PC-9 (cell line): Measurements from ENCODE around the gene HTT-AS. TPM values are rescaled to one million over a fixed set of nuclear protein-coding genes. Genes with fewer than 3 reads are reported as not detected.
A peak's percentile ranks its signal among the peaks of the same experiment; 100 is the strongest.

Source experiments
- Bru-seq: library from RNA; stranded (reverse); fragments of 400-500 nt; gene quantifications from one replicate; lab custom pipeline; 2021; lab: Mats Ljungman, UMichigan
- BruChase-seq, 2 experiments: library from RNA; stranded (reverse); fragments of 400-500 nt; gene quantifications; one replicate each; lab custom pipeline; 2021; lab: Mats Ljungman, UMichigan
- BruUV-seq: library from RNA; stranded (reverse); fragments of 400-500 nt; replicated peaks from 2 replicates; lab custom pipeline; 2021; lab: Mats Ljungman, UMichigan
- CTCF ChIA-PET: fragments of 300-600 bp; sonication (Branson Sonifier 250); formaldehyde crosslinking; loops from one replicate; lab custom pipeline; 2022; ENCODE audit warnings: antibody characterized with exemption; lab: Charles Lee
- POLR2A ChIA-PET: fragments of 300-600 bp; sonication (Branson Sonifier 250); formaldehyde crosslinking; loops from one replicate; lab custom pipeline; 2022; ENCODE audit warnings: antibody characterized with exemption; ENCODE audit not compliant: unreplicated experiment; lab: Charles Lee
- DNase-seq, 2 experiments: peaks; one replicate each; pipeline versions ENCODE4 v3.0.0 to v3.0.0-alpha.2; 2015 to 2022; ENCODE audit warnings: mixed read lengths in 1 of 2
- H2AFZ ChIP-seq: fragments of 200-600 bp; sonication (generic); 2 replicates; pipeline ENCODE4 v1.8.1; 2017; ENCODE audit warnings: antibody characterized with exemption
- H3F3A ChIP-seq: fragments of 200-600 bp; sonication (generic); 2 replicates; pipeline ENCODE4 v1.8.1; 2017; ENCODE audit warnings: antibody characterized with exemption, mild to moderate bottlenecking, low read depth; ENCODE audit not compliant: insufficient read depth
- H3K27ac ChIP-seq: fragments of 200-600 bp; sonication (generic); 2 replicates; pipeline ENCODE4 v1.6.1; 2016; ENCODE audit warnings: mixed run types
- H3K27me3 ChIP-seq: fragments of 200-600 bp; sonication (generic); 2 replicates; pipeline ENCODE4 v1.6.1; 2016; ENCODE audit warnings: low read depth, mixed run types; ENCODE audit not compliant: insufficient read depth
- H3K36me3 ChIP-seq: fragments of 200-600 bp; sonication (generic); 2 replicates; pipeline ENCODE4 v1.6.1; 2016; ENCODE audit warnings: low read depth, mixed run types
- H3K4me1 ChIP-seq: fragments of 200-600 bp; sonication (generic); replicated peaks from 2 replicates; pipeline ENCODE4 v1.6.1; 2016; ENCODE audit warnings: mixed run types; ENCODE audit not compliant: insufficient read depth
- H3K4me2 ChIP-seq: fragments of 200-600 bp; sonication (generic); 2 replicates; pipeline ENCODE4 v1.6.1; 2017; ENCODE audit warnings: mixed run types
- H3K4me3 ChIP-seq: fragments of 200-600 bp; sonication (generic); 2 replicates; pipeline ENCODE4 v1.6.1; 2016; ENCODE audit warnings: mixed run types
- H3K79me2 ChIP-seq: fragments of 200-600 bp; sonication (generic); 2 replicates; pipeline ENCODE4 v1.6.1; 2017; ENCODE audit warnings: low read depth, mixed run types
- H3K9me2 ChIP-seq: fragments of 200-600 bp; sonication (generic); 2 replicates; pipeline ENCODE4 v1.8.1; 2017; ENCODE audit warnings: mild to moderate bottlenecking; ENCODE audit not compliant: insufficient read depth
- H3K9me3 ChIP-seq: fragments of 200-600 bp; sonication (generic); 2 replicates; pipeline ENCODE4 v1.8.1; 2016; ENCODE audit warnings: low read depth; ENCODE audit not compliant: insufficient read depth
- H4K20me1 ChIP-seq: fragments of 200-600 bp; sonication (generic); 2 replicates; pipeline ENCODE4 v1.8.1; 2017; ENCODE audit not compliant: insufficient read depth
- EZH2 ChIP-seq: fragments of 200-600 bp; sonication (generic); IDR thresholded peaks from 2 replicates; pipeline ENCODE4 v1.8.0; 2017; ENCODE audit warnings: antibody characterized with exemption, low read depth
- intact Hi-C: fragments of 100-400 bp; cut with micrococcal nuclease; formaldehyde crosslinking; loops from one replicate; pipeline ENCODE4 v1.10.0; 2022; ENCODE audit not compliant: unreplicated experiment
- long read RNA-seq: library from polyadenylated mRNA; stranded (forward); transcript quantifications from one replicate; pipeline ENCODE4 v2.0.0, GENCODE V29; 2022
- total RNA-seq: library from RNA; stranded (reverse); gene quantifications from 2 replicates; pipeline ENCODE4 v1.2.3, GENCODE V29; 2021
- TF ChIP-seq, protein P1 (sequence below): fragments of 200-600 bp; sonication (generic); conservative IDR thresholded peaks from 2 replicates; pipeline ENCODE4 v1.6.1; 2017; ENCODE audit warnings: mixed run types, antibody characterized with exemption, mild to moderate bottlenecking, moderate library complexity

The HTT-AS gene
- not detected in 2 replicates for total RNA-seq
- percentile 27 among the genes with signal in this experiment for Bru-seq, nascent RNA
- percentile 33 among the genes with signal in this experiment for BruChase-seq, experiment 1, labeled RNA remaining after a 2-hour chase
- BruChase-seq, experiment 2, labeled RNA remaining after a 6-hour chase = percentile 29 among the genes with signal in this experiment
- long read RNA-seq = 0 reads

DNA sequence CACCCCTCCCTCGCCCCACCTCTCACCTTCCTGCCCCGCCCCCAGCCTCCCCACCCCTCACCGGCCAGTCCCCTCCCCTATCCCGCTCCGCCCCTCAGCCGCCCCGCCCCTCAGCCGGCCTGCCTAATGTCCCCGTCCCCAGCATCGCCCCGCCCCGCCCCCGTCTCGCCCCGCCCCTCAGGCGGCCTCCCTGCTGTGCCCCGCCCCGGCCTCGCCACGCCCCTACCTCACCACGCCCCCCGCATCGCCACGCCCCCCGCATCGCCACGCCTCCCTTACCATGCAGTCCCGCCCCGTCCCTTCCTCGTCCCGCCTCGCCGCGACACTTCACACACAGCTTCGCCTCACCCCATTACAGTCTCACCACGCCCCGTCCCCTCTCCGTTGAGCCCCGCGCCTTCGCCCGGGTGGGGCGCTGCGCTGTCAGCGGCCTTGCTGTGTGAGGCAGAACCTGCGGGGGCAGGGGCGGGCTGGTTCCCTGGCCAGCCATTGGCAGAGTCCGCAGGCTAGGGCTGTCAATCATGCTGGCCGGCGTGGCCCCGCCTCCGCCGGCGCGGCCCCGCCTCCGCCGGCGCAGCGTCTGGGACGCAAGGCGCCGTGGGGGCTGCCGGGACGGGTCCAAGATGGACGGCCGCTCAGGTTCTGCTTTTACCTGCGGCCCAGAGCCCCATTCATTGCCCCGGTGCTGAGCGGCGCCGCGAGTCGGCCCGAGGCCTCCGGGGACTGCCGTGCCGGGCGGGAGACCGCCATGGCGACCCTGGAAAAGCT, at the start of gene HTT-AS, which contains the start of gene HTT:
TSS of gene HTT-AS (minus strand) at position 461 of the 768 bp plus-strand sequence.
TSS of gene HTT (plus strand) at position 604 of the 768 bp plus-strand sequence. CDS start at position 749, 145 bp downstream.
- H3K4me2 ChIP-seq = peak within 1 kb of the TSS; percentile 90
- intact Hi-C loops = loop anchor here (1.0 to 5.0 kb wide), 2 partner anchors 11 to 883 kb away; no protein-coding TSS in a partner anchor
- no peak for TF ChIP-seq EZH2
- TF ChIP-seq, protein P1, sequence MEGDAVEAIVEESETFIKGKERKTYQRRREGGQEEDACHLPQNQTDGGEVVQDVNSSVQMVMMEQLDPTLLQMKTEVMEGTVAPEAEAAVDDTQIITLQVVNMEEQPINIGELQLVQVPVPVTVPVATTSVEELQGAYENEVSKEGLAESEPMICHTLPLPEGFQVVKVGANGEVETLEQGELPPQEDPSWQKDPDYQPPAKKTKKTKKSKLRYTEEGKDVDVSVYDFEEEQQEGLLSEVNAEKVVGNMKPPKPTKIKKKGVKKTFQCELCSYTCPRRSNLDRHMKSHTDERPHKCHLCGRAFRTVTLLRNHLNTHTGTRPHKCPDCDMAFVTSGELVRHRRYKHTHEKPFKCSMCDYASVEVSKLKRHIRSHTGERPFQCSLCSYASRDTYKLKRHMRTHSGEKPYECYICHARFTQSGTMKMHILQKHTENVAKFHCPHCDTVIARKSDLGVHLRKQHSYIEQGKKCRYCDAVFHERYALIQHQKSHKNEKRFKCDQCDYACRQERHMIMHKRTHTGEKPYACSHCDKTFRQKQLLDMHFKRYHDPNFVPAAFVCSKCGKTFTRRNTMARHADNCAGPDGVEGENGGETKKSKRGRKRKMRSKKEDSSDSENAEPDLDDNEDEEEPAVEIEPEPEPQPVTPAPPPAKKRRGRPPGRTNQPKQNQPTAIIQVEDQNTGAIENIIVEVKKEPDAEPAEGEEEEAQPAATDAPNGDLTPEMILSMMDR = no peak
- ChIA-PET POLR2A (interaction anchor here (0.5 to 0.6 kb wide), 2 partner anchors 39 to 307 kb away, joined by 7 to 16 read pairs; no protein-coding TSS in a partner anchor), CTCF (no interaction called here)
- BruUV-seq = no TSS peak
- H3K4me1 ChIP-seq = peaks cover 9% of the 10 kb centered on the region
- no peaks in the 10 kb centered on the region; the same call in 1 of the 2 replicates for H4K20me1 ChIP-seq
- H3K4me3 ChIP-seq = peak within 1 kb of the TSS; percentile 87
- H3K9me3 ChIP-seq = no peaks in the 10 kb centered on the region
- no peaks in the 10 kb centered on the region for H3K36me3 ChIP-seq
- peak; percentile 80 to 94 for DNase-seq
- no peaks in the 10 kb centered on the region for H3K27me3 ChIP-seq
- no peaks in the 10 kb centered on the region for H3K9me2 ChIP-seq
- peaks cover 38% of the 10 kb centered on the region for H3K79me2 ChIP-seq
- no peaks in the 10 kb centered on the region for H3F3A ChIP-seq
- H2AFZ ChIP-seq = peak within 1 kb of the TSS; percentile 94
- peak within 1 kb of the TSS; percentile 63 for H3K27ac ChIP-seq

DNA sequence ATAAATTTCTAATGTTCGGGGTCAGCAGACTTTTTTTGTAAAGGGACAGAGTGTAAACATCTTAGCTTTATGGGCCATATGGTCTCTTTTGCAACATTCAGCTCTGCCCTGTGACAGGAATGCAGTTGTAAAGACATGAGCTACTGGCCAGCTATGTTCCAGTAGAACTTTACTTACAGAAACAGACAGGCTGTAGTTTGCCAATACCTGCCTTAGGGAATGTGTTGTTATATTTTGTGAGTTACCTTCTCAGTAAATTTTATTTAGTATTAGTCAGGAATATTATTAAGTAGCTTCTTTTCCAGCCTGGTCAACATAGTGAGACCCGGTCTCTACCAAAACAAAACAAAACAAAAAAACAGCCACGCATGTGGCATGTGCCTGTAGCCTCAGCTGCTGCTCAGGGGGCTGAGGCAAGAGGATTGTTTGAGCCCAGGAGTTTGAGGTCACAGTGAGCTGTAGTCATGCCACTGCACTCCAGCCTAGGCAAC, 48.9 kb upstream of the HTT-AS start:
- peak in 1 of 2 experiments; percentile 58 for DNase-seq
- no peak for TF ChIP-seq EZH2
- TF ChIP-seq, protein P1 = no peak
- Histone ChIP-seq H3K9me2 (no peaks in the 10 kb centered on the region), H2AFZ (no peak overlapping the region), H3K4me1 (no peaks in the 10 kb centered on the region), H3K79me2 (no peaks in the 10 kb centered on the region), H3K36me3 (no peaks in the 10 kb centered on the region), H4K20me1 (no peaks in the 10 kb centered on the region; the same call in 1 of the 2 replicates), H3K27me3 (no peaks in the 10 kb centered on the region), H3K27ac (no peak overlapping the region), H3K4me2 (no peak overlapping the region), H3K4me3 (no peak overlapping the region), H3K9me3 (no peaks in the 10 kb centered on the region), H3F3A (no peaks in the 10 kb centered on the region)
- no TSS peak for BruUV-seq
- ChIA-PET POLR2A (no interaction called here), CTCF (interaction anchor here (0.6 kb wide), 1 partner anchor 76 kb away, joined by 3 read pairs; no protein-coding TSS in a partner anchor)
- intact Hi-C loops = no loop called here

DNA sequence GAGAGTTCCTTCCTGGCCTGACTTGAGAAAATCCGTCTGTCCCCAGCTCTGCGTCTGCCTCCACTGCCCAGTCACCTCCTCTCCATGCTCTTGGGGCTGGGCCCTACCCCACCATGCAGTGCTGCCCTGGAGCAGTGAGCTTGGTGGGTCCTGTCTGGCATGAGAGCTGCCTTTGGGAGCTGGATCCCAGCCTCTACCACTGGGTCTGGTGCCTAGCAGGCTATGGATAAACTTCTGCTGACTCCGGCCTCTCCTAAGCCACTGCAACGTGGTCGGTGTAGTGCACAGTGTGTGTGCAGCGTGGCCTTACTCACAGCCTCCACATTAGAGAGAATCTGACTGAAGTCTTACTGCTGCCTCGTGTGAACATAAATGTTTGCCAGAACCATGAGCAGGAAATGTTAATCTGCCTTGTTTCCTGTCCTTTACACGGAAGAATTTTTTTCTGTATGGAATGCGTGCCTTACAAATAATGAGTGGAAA, 47.8 kb upstream of the HTT-AS start:
- H2AFZ ChIP-seq = no peak overlapping the region
- H3K4me1 ChIP-seq = no peaks in the 10 kb centered on the region
- DNase-seq = no peak
- no peaks in the 10 kb centered on the region for H3K79me2 ChIP-seq
- no peaks in the 10 kb centered on the region for H3K9me3 ChIP-seq
- ChIA-PET CTCF (no interaction called here), POLR2A (no interaction called here)
- H3F3A ChIP-seq = no peaks in the 10 kb centered on the region
- no peak overlapping the region for H3K4me2 ChIP-seq
- H4K20me1 ChIP-seq = no peaks in the 10 kb centered on the region; the same call in 1 of the 2 replicates
- no peaks in the 10 kb centered on the region for H3K9me2 ChIP-seq
- BruUV-seq = no TSS peak
- no peak overlapping the region for H3K27ac ChIP-seq
- no peaks in the 10 kb centered on the region for H3K36me3 ChIP-seq
- TF ChIP-seq, protein P1 = no peak
- TF ChIP-seq EZH2 = no peak
- no peaks in the 10 kb centered on the region for H3K27me3 ChIP-seq
- intact Hi-C loops = no loop called here
- H3K4me3 ChIP-seq = no peak overlapping the region
